ENCODE measurements around the gene MSANTD1. TPM values are rescaled to one million over a fixed set of nuclear protein-coding genes. Genes with fewer than 3 reads are reported as not detected.

The MSANTD1 gene
- polyA plus RNA-seq, 1 experiment, result 0.10 TPM

DNA sequence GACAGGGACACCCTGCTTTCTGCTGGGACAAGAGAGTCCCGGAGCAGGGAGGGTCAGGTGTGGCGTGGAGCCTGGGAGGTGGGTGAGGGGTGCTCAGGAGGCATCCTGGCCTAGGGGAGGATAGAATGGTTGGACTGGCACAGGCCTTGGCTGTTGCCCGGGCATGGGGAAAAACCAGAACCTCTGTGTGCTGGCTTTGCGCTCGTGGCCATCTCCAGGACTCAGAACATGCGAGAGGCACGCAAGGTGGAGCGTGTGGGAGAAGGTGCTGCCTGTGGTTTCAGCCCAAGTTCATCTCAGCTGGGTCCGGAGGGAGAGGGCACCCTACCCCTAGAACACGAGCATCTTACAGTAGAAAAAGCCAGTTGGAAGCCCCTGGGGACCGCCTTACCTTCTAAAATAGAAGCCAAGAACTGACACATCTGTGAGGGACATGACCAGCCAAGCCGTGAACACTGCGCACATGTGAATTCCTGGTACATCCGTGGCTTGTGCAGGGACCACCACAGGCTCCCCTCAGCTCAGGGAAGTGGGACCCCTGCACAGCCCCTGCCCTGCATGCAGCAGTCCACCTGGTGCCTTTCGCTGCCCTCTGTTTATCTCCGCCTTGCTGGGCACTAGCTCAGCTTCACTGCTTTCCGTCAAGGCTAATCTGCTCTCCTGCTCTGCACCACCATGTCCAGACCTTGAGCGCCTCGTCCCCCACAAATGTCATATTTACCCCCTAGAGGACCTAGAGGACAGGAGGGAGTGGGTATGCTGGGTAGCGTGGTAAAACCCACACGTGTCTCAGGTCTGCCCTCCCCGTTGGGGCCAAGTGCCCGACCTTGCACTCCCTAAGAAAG lies 13.5 kb downstream of the MSANTD1 start:
- CTCF ChIA-PET, result no interaction called here
- Histone ChIP-seq H3K27me3 (ENCODE audit: control insufficient read depth, insufficient read depth, low read length) (no peaks in the 10 kb centered on the region; the same call in 1 of the 2 replicates), H3K36me3 (ENCODE audit: control insufficient read depth, insufficient read depth, low read length) (no peaks in the 10 kb centered on the region), H3K4me3 (ENCODE audit: low read depth, low read length) (no peak overlapping the region)
- TF ChIP-seq CTCF (IDR thresholded peaks at IDR 0.05; ENCODE audit: insufficient read depth, low read depth, low read length), result no peak
- DNase-seq (ENCODE audit: low read depth), result no peak
- POLR2A ChIA-PET, result no interaction called here

DNA sequence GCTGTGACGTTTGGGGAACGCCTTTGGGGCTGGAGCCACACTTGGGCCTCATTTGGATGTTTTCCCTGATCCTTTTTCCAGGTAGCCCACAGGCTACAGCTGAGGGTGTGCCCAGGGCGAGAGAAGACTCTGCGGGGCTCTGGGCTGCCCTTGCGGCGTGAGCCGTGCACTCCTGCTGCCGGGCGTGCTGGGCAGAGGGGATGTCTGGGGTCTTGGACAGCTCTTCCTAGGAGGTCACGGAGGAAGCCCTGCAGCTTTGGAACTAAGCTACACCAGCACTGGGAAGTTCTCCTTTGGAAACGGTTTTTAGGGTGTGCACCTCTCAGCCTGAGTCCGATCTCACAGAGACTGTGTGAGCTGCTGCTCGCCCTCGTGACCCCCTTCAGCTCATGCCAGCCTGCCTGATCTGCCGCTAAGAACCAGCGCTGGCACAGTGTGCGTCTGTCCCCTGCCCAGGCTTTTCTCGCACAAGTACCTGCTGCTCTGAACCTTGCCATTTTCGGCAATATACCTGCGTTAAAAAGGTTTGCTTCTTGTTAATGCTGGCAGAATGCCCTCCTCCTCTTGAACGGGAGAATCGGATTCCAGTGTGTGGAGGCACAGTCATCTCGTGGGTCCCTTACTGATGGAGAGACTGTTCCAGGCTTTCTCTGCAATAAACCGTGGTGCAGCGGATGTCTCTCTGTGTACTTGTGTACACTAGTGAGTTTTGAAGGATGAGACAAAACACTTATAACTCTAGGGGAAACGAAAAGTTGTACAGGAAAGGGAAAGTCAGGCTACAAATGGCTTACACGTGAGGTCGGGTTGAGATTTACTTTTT lies 14.3 kb downstream of the MSANTD1 start:
- DNase-seq (ENCODE audit: low read depth), result no peak
- H3K4me3 ChIP-seq (ENCODE audit: low read depth, low read length), result no peak overlapping the region
- POLR2A ChIA-PET, result no interaction called here

GRCh38 chr4:3263876-3264193 lies 14.9 kb downstream of the MSANTD1 start:
- Histone ChIP-seq H3K27me3 (ENCODE audit: control insufficient read depth, insufficient read depth, low read length) (no peaks in the 10 kb centered on the region; the same call in 1 of the 2 replicates), H3K4me3 (ENCODE audit: low read depth, low read length) (no peak overlapping the region), H3K36me3 (ENCODE audit: control insufficient read depth, insufficient read depth, low read length) (no peaks in the 10 kb centered on the region)
- no peak for TF ChIP-seq CTCF (IDR thresholded peaks at IDR 0.05; ENCODE audit: insufficient read depth, low read depth, low read length)
- ChIA-PET CTCF (no interaction called here), POLR2A (no interaction called here)
- no peak for DNase-seq (ENCODE audit: low read depth)

More for the DNA sequence above, 14.3 kb downstream of the MSANTD1 start:
- H3K36me3 ChIP-seq (ENCODE audit: control insufficient read depth, insufficient read depth, low read length), result no peaks in the 10 kb centered on the region
- CTCF ChIA-PET, result no interaction called here
- TF ChIP-seq CTCF (IDR thresholded peaks at IDR 0.05; ENCODE audit: insufficient read depth, low read depth, low read length), result no peak
- no peaks in the 10 kb centered on the region; the same call in 1 of the 2 replicates for H3K27me3 ChIP-seq (ENCODE audit: control insufficient read depth, insufficient read depth, low read length)

GRCh38 chr4:3266076-3266475 lies 17.1 kb downstream of the MSANTD1 start:
- POLR2A ChIA-PET, result no interaction called here
- CTCF ChIA-PET, result interaction anchor here (1.3 kb wide), 1 partner anchor 9 kb away, joined by 3 read pairs; no protein-coding TSS in a partner anchor
- no peak for DNase-seq (ENCODE audit: low read depth)
- no peak for TF ChIP-seq CTCF (IDR thresholded peaks at IDR 0.05; ENCODE audit: insufficient read depth, low read depth, low read length)
- no peak overlapping the region for H3K4me3 ChIP-seq (ENCODE audit: low read depth, low read length)
- no peaks in the 10 kb centered on the region for H3K36me3 ChIP-seq (ENCODE audit: control insufficient read depth, insufficient read depth, low read length)
- H3K27me3 ChIP-seq (ENCODE audit: control insufficient read depth, insufficient read depth, low read length), result no peaks in the 10 kb centered on the region; the same call in 1 of the 2 replicates

Data from BJ (cell line).